GM15510 (cell line): Measurements from ENCODE around the gene NUDT14.

Experiments
- POLR2A ChIP-seq: IDR thresholded peaks from 3 replicates; pipeline ENCODE4 v1.6.1; 2011; ENCODE audit warnings: borderline replicate concordance; ENCODE audit not compliant: insufficient read length; ENCODE audit errors: extremely low read depth

NUDT14 gene

DNA sequence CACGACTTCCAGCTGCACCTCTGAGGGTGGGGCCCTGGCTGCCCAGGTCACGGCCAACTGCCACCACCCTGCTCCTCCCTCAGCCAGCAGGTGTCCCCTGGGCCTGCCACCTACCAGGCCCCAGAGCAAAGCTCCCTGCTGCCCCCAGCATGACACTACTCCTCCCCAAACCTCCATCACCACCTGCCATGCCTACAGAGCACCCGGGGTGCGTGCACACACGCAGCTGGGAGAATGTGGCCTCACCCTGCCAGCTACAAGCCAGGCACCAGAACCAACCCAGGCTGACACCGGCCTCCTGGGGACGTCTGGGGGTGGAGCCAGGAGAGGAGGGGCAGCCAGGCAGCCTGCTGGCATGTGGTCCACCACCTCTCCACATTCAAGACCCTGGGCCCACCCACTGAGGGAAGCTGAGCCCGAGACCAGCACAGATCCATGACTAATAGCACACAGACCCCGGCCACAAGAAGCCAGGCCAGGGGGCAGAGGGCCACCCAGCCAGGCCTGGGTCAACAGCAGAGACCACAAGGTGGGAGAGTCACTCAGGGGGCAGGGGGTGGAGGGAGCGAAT, 15.9 kb downstream of the NUDT14 start:
- no peak for TF ChIP-seq POLR2A

DNA sequence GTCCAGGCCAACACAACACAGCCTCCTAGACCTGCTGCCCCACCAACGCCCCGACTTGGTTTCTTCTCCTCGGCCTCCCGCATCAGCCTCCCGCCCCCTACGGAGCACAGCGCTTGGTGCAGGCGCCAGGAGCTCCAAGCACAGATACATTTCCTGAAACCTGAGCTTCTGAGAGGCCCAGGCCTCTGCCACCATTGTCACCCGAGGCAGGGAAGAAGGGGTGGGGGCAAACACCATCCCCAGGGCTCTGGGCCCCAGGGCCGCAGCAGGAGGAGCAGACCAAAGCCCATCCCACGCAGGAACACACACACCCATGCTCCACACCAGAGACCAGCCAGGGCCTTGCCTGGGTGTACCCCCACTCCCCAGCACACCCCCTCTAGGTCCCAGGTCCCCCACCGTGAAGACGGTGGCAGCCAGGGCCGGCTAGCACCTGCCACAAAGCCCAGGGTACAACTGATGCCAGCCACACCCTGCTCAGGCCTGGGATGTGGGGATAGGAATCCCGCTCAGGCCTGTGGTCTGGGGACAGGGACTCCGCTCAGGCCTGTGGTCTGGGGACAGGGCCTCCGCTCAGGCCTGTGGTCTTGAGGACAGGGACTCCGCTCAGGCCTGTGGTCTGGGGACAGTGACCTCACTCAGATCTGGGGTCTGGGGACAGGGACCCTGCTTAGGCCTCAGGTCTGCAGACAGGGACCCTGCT, 17.9 kb downstream of the NUDT14 start:
- no peak for TF ChIP-seq POLR2A

DNA sequence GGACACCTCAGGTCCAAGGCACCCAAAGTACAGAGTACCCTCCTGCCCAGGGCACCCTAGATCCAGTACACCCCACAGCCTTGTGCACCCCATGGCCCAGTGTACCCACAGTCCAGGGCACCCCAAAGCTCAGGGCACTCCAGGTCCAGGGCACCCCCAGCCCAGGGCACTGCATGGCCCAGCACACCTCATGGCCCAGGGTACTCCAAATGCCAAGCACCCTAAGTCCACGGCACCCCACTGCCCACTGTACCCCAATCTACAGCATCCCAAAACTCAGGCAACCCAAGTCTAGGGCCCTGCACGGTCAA, 18.5 kb downstream of the NUDT14 start:
- TF ChIP-seq POLR2A: no peak

DNA sequence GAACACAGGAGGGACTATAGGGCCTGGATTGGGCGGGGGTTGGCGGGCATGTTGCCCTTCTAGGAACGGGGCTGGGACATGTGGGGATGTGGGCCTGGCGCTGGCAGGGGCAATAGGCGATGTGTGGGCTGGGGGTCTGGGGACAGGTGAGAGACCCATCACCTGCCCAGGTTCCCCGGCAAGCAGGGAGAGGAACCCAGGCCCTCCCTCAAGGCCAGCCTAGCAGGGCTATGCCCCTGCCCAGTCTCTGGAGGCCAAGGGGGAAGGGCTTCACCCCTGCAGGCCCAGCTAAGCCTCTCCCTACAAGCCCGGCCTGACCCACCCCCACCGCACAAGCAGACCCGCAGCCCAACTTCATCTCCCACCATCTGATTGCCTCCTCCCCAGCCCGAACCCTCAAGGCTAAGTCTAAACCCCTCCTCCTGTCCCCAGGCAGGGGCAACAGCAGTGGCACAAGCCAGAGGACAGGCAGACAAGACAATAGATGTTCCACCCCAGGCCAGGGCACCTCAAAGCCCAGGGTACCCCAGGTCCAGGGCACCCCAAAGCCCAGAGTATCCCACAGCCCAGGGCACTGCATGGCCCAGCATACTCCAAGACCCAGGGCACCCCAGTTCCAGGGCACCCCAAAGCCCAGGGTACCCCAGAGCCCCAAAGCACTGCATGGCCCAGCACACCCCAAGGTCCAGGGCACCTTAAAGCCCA, 19.0 kb downstream of the NUDT14 start:
- TF ChIP-seq POLR2A: no peak

DNA sequence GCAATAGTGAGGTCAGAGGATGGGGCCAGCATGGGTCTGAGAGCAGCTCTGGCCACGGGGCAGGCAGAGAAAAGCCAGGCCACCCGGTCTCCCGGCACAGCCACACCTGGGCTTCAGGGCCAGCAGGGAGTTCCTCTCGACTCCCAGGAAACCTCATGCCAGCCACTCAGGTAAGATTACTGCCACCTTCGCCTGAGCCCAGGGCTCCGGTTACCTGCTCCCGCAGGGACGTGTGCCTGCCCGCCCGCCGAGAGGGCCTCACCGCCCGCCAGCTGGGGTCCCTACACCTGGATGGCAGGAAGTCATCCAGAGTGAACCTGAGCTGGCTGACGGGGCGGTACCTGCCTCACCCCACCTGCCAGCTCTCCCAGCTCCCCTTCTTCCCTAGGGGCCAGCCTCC, 19.8 kb downstream of the NUDT14 start:
- no peak for TF ChIP-seq POLR2A

DNA sequence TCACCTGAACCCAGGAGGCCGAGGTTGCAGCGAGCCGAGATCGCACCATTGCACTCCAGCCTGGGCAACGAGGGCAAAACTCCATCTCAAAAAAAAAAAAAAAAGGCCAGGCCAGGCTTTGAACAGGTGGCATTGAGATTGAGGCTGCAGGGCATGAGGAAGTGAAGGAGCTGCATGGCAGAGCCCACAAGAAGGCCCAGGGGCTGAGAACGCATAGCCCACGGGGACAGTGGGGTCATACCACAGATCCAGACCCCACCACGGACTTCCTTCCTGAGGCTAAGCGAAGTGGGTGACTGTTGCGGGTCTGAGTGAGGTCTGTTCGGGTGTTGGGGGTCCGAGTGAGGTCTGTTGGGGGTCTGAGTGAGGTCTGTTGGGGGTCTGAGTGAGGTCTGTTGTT, 20.3 kb downstream of the NUDT14 start:
- no peak for TF ChIP-seq POLR2A

DNA sequence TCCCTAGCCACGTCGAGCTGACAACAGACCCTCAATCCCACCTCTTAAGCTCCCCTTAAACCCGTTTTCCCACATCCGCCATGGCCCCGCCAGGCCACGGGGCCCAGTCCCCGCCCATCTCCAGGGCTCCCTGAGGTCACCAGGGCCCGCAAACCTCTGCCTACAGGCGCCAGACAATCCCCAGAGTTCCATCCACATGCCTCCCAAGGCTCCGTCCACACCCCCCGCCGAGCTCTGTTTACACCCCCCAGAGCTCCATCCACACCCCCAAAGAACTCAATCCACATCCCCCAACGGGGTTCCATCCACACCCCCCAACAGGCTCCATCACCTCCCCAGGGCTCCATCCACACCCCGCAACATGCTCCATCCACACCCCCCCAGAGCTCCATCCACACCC, 21.8 kb downstream of the NUDT14 start:
- no peak for TF ChIP-seq POLR2A

DNA sequence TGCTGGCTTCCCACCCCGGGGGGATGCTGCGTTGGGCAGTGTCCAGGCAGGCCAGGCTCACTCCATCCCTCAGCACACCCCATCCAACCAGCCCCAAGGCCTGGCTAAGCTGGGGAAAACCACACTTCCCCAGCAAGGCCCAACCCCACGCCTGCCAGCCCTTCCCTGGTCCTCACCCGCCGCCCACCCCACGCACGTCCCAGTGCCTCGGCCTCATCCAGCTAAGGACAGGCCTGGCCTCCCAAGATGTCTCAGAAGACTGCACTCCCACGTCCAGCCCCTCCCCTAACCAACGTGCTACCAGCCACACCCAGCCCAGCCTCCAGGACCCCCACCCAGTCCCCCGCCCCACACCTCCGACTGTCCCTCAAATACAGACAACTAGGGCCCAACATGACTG, 22.3 kb downstream of the NUDT14 start:
- no peak for TF ChIP-seq POLR2A

DNA sequence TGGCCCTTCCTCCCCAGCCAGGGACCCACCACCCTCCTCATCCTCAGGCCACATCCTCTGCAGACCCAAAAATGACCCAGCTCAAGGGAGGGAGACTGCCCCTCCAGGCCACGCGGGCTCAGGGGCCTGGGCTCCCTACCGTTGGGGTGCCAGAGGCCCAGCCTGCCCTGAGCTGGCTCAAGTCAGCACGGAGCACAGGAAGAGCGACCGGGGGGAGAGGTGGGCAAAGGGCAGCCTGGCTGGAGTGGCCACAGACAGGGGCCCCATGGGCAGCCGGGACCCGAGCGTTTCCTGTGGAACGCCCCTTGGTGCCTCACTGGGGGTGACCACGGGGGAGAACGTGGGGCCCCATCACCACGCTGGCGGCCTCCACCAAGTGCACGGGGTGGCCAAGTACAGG, 23.2 kb downstream of the NUDT14 start:
- no peak for TF ChIP-seq POLR2A

DNA sequence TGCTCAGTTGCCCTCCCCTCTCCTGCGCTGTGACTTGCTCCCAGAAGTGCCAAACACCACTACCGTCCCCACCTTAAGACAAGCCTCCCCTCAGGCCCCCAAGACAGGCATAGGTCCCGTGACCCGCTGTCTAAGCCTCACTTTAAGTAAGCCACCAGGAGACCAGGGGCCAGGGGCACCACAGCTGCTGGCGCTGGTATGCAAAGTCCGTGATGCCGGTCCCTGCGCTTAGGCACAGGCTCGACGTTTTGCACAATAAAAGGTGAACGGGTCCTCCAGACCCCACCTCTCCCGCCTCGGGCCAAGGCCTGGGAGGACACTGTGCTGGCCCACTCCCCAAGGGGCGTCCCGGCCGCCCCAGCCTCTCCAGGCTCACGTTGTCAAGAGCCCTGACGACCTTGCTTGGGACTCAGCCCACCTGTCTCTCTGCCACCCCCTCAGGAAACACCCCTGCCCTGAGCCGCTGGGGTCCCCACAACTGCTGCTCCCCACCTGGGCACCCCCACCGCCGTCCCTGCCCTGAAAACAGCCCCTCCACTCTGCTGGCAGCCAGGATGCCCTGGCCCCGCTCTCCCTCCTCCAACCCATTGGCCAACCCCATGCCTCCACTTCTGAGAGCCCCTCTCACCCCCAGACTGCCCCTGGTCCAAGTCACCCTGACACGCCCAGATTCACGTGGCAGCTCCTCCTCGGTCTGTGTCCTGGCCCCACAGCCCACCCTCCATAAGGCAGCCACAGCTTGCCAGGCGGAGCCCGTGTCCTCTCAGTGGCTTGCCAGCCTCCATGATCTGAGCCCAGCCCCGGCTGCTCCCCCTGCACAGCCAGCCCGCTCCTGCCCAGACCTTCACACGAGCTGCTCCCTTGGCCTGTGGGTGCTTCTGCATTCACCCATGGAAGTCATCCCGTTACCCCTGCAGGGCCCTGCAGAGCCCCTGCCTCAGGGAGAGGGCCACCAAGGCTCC, 24.4 kb downstream of the NUDT14 start:
- TF ChIP-seq POLR2A: no peak

DNA sequence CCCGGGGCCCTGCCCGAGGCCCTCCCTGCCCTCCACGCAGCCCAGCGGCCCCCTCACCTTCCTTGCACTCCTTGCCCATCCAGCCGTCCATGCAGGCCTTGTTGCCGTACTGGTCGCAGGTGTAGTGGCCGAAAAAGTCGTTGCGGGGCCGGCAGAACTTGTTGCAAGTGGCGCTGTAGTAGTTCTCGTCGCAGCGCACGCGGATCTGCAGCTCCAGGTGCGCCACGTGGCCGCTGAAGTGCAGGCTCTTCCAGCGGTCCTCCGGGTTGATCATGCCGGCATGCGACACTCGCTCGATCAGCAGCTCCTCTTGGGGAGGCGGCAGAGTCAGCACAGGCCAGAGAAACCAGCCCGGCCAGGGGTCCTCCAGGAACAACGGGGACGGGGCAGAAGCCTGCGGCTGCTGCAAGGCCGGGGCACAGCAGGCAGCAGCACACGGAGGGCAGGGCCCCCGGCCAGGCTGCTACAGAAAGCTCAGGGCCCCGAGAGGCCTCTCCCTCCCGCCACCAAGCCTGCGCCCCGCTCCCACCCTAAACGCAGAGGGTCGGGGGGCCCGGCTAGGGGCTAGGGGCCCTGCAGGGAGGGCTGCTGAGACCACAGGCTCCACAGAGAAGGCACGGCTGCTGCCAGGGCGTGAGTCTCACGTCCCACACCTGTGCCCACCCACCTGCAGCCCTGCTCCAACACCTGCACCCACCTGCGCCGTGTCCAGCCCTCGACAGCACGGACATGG, 25.3 kb downstream of the NUDT14 start:
- TF ChIP-seq POLR2A: no peak

DNA sequence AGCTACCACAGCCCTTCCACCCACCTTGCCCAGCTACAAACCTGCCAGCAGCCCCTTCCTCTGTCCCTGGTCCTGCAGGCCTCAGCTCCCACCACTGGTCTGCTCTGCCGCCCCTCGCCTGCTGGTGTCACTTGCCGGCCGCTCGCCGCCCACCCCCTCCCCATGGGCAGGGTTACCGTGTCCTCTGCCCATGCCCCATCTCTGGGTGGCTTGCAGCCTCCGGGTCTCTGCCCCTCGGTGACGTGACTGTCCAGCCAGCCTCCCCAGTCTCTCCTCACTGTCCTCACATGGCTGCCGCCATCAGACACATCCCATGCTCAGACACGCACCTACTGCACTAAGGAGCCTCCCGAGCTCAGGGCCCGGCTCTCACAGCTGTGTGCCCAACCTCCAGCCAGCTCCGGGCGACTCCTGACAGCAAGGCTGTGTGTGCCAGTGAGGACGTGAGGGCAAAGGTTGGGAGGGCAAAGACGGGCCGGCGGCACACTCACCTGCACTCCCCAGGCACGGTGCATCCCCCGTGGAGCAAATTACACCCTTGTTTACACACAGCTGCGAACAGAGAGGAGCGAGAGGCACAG, 26.0 kb downstream of the NUDT14 start:
- TF ChIP-seq POLR2A: no peak

DNA sequence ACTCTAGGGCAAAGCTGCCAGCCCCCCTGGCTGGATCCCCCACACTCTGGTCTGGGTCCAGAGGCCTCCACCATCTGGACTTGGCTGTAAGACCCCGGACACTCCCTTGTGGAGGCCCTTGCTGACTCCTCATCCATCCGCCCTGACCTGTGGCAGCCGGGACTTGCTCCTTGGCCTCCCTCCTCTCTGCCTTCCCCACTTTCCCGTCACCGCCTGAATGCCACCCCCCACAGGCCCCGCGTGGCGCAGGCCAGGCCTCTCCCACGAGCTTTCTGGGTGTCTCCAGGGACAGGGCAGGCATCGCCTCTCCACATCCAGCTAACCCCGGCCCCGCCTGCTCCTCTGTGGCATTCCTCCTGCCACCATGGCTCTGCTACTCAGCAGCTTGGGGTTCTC, 26.6 kb downstream of the NUDT14 start:
- TF ChIP-seq POLR2A: no peak
